Hepatic stellate cell (primary cell): ENCODE measurements around the gene GMIP.

Experiments
- DNase-seq: peaks from one replicate; pipeline ENCODE4 v3.0.0; 2011; ENCODE audit warnings: low spot score

The GMIP gene

GRCh38 chr19:19635313-19635702 is 8.1 kb downstream of the GMIP start:
- no peak for DNase-seq

GRCh38 chr19:19634516-19635312 is 8.7 kb downstream of the GMIP start:
- no peak for DNase-seq

- no peak for DNase-seq
These were observed 9.5 kb downstream of the GMIP start for GRCh38 chr19:19633711-19634515.

GRCh38 chr19:19632661-19633060 is 10.8 kb downstream of the GMIP start:
- DNase-seq, result no peak

- DNase-seq, result no peak
These were observed 12.1 kb downstream of the GMIP start for GRCh38 chr19:19631346-19631745.

GRCh38 chr19:19630426-19630825 is 13.0 kb downstream of the GMIP start:
- DNase-seq, result no peak

- DNase-seq, result no peak
These were observed 13.4 kb downstream of the GMIP start for GRCh38 chr19:19630062-19630414.

- DNase-seq, result no peak
These were observed 14.8 kb downstream of the GMIP start for GRCh38 chr19:19628501-19629134.

GRCh38 chr19:19627621-19628500 is 15.6 kb downstream of the GMIP start, which contains the start of gene LPAR2:
TSS of gene LPAR2 (minus strand) at chr19:19628220. CDS start at chr19:19627275, 945 bp downstream.
- DNase-seq, result no peak

- no peak for DNase-seq
These were observed 16.7 kb downstream of the GMIP start for GRCh38 chr19:19626516-19627472.

- DNase-seq, result no peak
These were observed 19.4 kb downstream of the GMIP start for GRCh38 chr19:19624032-19624570.

- DNase-seq, result no peak
These were observed 20.1 kb downstream of the GMIP start for GRCh38 chr19:19623383-19623782.

GRCh38 chr19:19619849-19620210 is 23.6 kb downstream of the GMIP start:
- no peak for DNase-seq

GRCh38 chr19:19619181-19619848 is 24.1 kb downstream of the GMIP start:
- DNase-seq, result no peak

- peak; percentile 60 for DNase-seq
These were observed 25.0 kb downstream of the GMIP start, which contains the start of gene PBX4 for GRCh38 chr19:19618219-19619051. TSS of gene PBX4 (minus strand) at chr19:19618687. CDS start at chr19:19618629, 58 bp downstream.

GRCh38 chr19:19615086-19615485 is 28.4 kb downstream of the GMIP start:
- no peak for DNase-seq

GRCh38 chr19:19613506-19613905 is 30.0 kb downstream of the GMIP start:
- no peak for DNase-seq

GRCh38 chr19:19610376-19611202 is 32.9 kb downstream of the GMIP start:
- no peak for DNase-seq
